Right lobe of liver (tissue), 6 donors: ENCODE data around the gene NEGR1. TPM values are rescaled to one million over a fixed set of nuclear protein-coding genes. Genes with fewer than 3 reads are reported as not detected.

Source experiments
- ATAC-seq, 4 donors: fragments of 200-7000 bp; cut with Tn5 transposase; one replicate each; pipeline ENCODE4 v1.9.1; 2020; ENCODE audit warnings: mild to moderate bottlenecking in 4 of 4, moderate library complexity in 4 of 4
- DNase-seq, 3 donors: peaks; one replicate each; pipeline ENCODE4 v3.0.0-alpha.2; 2020
- H3K27ac ChIP-seq, 3 donors: fragments of 200-600 bp; one replicate each; pipeline ENCODE4 v1.8.0; 2022
- H3K27me3 ChIP-seq, 2 donors: fragments of 200-600 bp; one replicate each; pipeline ENCODE4 v1.8.0; 2022
- H3K36me3 ChIP-seq, 4 donors: fragments of 200-600 bp; sonication (generic) in 1 of 4; one replicate each; pipeline versions ENCODE4 v1.5.1 to v1.8.0; 2017 to 2022; ENCODE audit warnings: control low read depth in 1 of 4
- H3K4me1 ChIP-seq, 4 donors: fragments of 200-600 bp; sonication (generic) in 1 of 4; one replicate each; pipeline versions ENCODE4 v1.5.1 to v1.8.0; 2017 to 2022; ENCODE audit warnings: control low read depth in 1 of 4
- H3K4me3 ChIP-seq, 3 donors: fragments of 200-600 bp; one replicate each; pipeline ENCODE4 v1.8.0; 2022
- H3K9me3 ChIP-seq, 4 donors: fragments of 200-600 bp; sonication (generic) in 1 of 4; one replicate each; pipeline versions ENCODE4 v1.5.1 to v1.8.0; 2017 to 2022; ENCODE audit warnings: control low read depth in 1 of 4
- CTCF ChIP-seq, 4 donors: fragments of 200-600 bp in 3 of 4; fragments of 450-650 bp in 1 of 4; IDR thresholded peaks; one replicate each; pipeline versions ENCODE4 v1.5.1 to v1.8.0; 2016 to 2022; ENCODE audit warnings: antibody characterized with exemption in 4 of 4, mild to moderate bottlenecking in 2 of 4
- POLR2A ChIP-seq: fragments of 450-650 bp; IDR thresholded peaks from one replicate; pipeline ENCODE4 v1.6.1; 2017; ENCODE audit warnings: antibody characterized with exemption, mild to moderate bottlenecking
- WGBS: methylation state at CpG from one replicate; pipeline ENCODE4 v1.1.6; 2018; ENCODE audit warnings: low coverage, low lambda C conversion rate; ENCODE audit not compliant: insufficient coverage; ENCODE audit errors: missing lambda C conversion rate; 5-methylcytosine and 5-hydroxymethylcytosine counted together
- intact Hi-C, 2 donors: fragments of 100-400 bp; cut with DNase I; formaldehyde crosslinking; loops; one replicate each; pipeline versions ENCODE4 v1.11.2 to v1.14.1; 2022
- total RNA-seq, 6 experiments: library from RNA; depleted of rRNA in 2 of 6; stranded (reverse); fragments of >200 nt in 2 of 6; fragmentation: NEBNext Ultra II Directional in 3 of 6; extraction: Animal tissue kit (Norgen Biotek cat#: 25700) in 3 of 6; gene quantifications; one replicate each; pipeline versions ENCODE4 v1.1.0 to v1.2.4, GENCODE V29; 2016 to 2023
- donor health status: DM: no; HTN: yes; CAD: no.
- donor health status: DM: no; HTN: no; CAD: no.
- donor health status: DM: no; HTN: no; CAD: no.
- donor health status: DM: no; HTN: yes; CAD: no.
- donor health status: DM: no; HTN: yes; CAD: no.

Gene NEGR1
- total RNA-seq, 6 experiments from 2014 or later, result 0.02 to 0.31 (median 0.14) TPM

DNA sequence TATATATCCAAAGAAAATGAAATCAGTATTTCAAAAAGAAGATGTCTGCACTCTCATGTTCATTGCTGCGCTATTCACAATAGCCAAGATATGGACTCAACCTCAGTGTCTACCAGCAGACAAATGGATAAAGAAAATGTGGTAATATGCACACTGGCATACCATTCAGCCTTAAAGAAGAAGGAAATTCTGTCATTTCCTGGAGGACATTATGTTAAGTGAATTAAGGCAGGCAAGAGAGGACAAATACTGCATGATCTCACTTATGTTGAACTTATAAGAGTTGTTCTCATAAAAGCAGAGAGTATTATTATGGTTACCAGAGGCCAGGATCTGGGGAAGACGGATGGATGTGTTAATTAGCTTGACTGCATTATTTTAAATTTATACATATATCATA is 115.9 kb downstream of the NEGR1 start:
- WGBS, result 49% methylated on average over 2 of the region's 2 CpGs
- Histone ChIP-seq H3K27me3 (no peaks in the 10 kb centered on the region), H3K27ac (no peak overlapping the region), H3K4me3 (no peak overlapping the region), H3K36me3 (no peaks in the 10 kb centered on the region), H3K4me1 (no peaks in the 10 kb centered on the region), H3K9me3 (no peaks in the 10 kb centered on the region)
- DNase-seq (no peak), ATAC-seq (no peak)
- no peak for TF ChIP-seq CTCF (IDR thresholded peaks at IDR 0.05)
- no peak for TF ChIP-seq POLR2A
- intact Hi-C loops, result no loop called here

GRCh38 chr1:72150508-72150907 is 131.8 kb downstream of the NEGR1 start:
- no peaks in the 10 kb centered on the region for H3K27me3 ChIP-seq
- no peak overlapping the region for H3K4me3 ChIP-seq
- no peak overlapping the region for H3K27ac ChIP-seq
- intact Hi-C loops, result no loop called here
- no peaks in the 10 kb centered on the region for H3K9me3 ChIP-seq
- H3K4me1 ChIP-seq, result no peaks in the 10 kb centered on the region
- H3K36me3 ChIP-seq, result no peaks in the 10 kb centered on the region
- ATAC-seq (no peak), DNase-seq (no peak)
- TF ChIP-seq POLR2A, result no peak

DNA sequence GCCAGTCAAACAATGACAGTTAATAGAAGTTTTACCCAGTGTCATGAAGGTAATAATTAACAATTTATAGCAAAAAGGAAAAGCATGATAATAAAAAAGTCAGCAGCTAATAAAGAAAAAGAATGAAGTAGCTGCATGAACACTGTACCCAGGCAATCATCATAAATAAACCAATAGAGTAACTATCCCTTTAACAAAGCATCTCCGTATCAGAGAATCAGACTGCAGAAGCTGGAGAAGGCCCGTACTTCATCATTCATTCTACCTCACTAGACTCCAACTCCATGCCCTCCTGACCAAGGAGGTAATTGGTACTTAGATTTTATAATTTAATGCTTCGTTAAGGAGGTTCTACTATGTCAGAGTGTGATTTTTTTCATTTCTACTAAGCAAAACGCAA is 140.5 kb downstream of the NEGR1 start:
- H3K27me3 ChIP-seq, result no peaks in the 10 kb centered on the region
- DNase-seq (no peak), ATAC-seq (no peak)
- H3K27ac ChIP-seq, result no peak overlapping the region
- H3K9me3 ChIP-seq, result no peaks in the 10 kb centered on the region
- no peaks in the 10 kb centered on the region for H3K4me1 ChIP-seq
- TF ChIP-seq CTCF (IDR thresholded peaks at IDR 0.05), result no peak
- TF ChIP-seq POLR2A, result no peak
- intact Hi-C loops, result no loop called here
- no peaks in the 10 kb centered on the region for H3K36me3 ChIP-seq
- H3K4me3 ChIP-seq, result no peak overlapping the region
- 53% methylated on average over 4 of the region's 4 CpGs for WGBS

- intact Hi-C loops, result no loop called here
- Histone ChIP-seq H3K4me1 (no peaks in the 10 kb centered on the region), H3K27me3 (no peaks in the 10 kb centered on the region), H3K4me3 (no peak overlapping the region), H3K36me3 (no peaks in the 10 kb centered on the region), H3K9me3 (no peaks in the 10 kb centered on the region), H3K27ac (no peak overlapping the region)
- TF ChIP-seq CTCF (IDR thresholded peaks at IDR 0.05), result no peak
- TF ChIP-seq POLR2A, result no peak
- ATAC-seq (no peak), DNase-seq (no peak)
- 62% methylated on average over 2 of the region's 2 CpGs for WGBS
Observed at GRCh38 chr1:72140222-72140621, 142.1 kb downstream of the NEGR1 start.

DNA sequence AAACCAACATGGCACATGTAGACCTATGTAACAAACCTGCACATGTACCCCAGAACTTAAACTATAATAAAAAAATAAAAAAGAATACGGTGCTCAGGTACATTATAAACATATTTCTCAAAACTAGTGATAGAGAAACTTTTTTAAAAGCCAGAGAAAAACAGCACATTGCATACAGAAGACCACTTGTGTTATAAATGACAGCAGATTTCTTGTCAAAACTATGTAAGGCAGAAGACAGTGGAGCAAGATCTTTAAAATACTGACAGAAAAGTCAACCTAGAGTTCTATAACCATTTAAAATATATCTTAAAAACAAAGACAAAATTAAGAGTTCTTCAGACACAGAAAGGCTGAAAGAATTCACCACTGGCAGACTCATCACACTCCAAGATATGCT is 144.7 kb downstream of the NEGR1 start:
- TF ChIP-seq POLR2A (no peak), CTCF (IDR thresholded peaks at IDR 0.05) (no peak)
- Histone ChIP-seq H3K4me1 (no peaks in the 10 kb centered on the region), H3K27me3 (no peaks in the 10 kb centered on the region), H3K36me3 (no peaks in the 10 kb centered on the region), H3K27ac (no peak overlapping the region), H3K9me3 (no peaks in the 10 kb centered on the region), H3K4me3 (no peak overlapping the region)
- intact Hi-C loops, result no loop called here
- ATAC-seq (no peak), DNase-seq (no peak)
- WGBS, result 40% methylated on average over 1 of the region's 1 CpG
